OCI-LY7 (cell line): ENCODE data around the gene OPN1LW.

Experiments used
- EZH2phosphoT487 ChIP-seq: fragments of 200-600 bp; sonication (generic); IDR thresholded peaks from 2 replicates; pipeline ENCODE4 v1.6.1; 2018; ENCODE audit warnings: low read depth, borderline replicate concordance, mild to moderate bottlenecking, mixed run types, antibody characterized with exemption, low read length, moderate library complexity, mixed read lengths
- TF ChIP-seq, protein P1 (sequence below): fragments of 200-600 bp; sonication (generic); conservative IDR thresholded peaks from 2 replicates; pipeline ENCODE4 v1.5.1; 2014; ENCODE audit warnings: mild to moderate bottlenecking, antibody characterized with exemption, low read length, moderate library complexity, mixed read lengths

DNA sequence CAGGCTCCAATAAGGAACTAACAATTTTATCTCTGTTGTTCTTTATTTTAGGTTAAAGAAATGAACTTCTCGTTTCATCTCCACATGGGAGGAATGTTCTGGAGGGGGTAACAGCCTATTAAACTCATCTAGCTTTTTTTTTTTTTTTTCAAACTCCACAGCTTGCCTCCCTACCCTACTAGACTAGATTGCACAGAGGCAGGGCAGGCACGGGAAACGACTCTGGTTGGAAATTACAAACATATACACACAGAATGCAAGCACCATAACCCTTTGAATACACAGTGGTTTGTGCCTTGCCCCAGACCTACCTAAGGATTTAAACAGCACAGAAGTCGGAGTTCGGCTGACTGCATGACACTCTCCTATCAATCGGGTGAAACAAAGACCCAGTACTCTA is 49.2 kb upstream of the OPN1LW start:
- TF ChIP-seq, protein P1, sequence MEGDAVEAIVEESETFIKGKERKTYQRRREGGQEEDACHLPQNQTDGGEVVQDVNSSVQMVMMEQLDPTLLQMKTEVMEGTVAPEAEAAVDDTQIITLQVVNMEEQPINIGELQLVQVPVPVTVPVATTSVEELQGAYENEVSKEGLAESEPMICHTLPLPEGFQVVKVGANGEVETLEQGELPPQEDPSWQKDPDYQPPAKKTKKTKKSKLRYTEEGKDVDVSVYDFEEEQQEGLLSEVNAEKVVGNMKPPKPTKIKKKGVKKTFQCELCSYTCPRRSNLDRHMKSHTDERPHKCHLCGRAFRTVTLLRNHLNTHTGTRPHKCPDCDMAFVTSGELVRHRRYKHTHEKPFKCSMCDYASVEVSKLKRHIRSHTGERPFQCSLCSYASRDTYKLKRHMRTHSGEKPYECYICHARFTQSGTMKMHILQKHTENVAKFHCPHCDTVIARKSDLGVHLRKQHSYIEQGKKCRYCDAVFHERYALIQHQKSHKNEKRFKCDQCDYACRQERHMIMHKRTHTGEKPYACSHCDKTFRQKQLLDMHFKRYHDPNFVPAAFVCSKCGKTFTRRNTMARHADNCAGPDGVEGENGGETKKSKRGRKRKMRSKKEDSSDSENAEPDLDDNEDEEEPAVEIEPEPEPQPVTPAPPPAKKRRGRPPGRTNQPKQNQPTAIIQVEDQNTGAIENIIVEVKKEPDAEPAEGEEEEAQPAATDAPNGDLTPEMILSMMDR = no peak
- TF ChIP-seq EZH2phosphoT487 = no peak
